IPS-18a (cell line): ENCODE measurements around the gene ZCCHC2.

Experiments used
- H3K27ac ChIP-seq: one replicate; pipeline ENCODE4 v1.5.1; 2013; ENCODE audit warnings: low read length
- H3K27me3 ChIP-seq: one replicate; pipeline ENCODE4 v1.6.1; 2013; ENCODE audit warnings: mild to moderate bottlenecking, low read length; ENCODE audit not compliant: control insufficient read depth, insufficient read depth
- H3K36me3 ChIP-seq: one replicate; pipeline ENCODE4 v1.6.1; 2013; ENCODE audit warnings: low read depth, low read length; ENCODE audit not compliant: control insufficient read depth
- H3K4me1 ChIP-seq: one replicate; pipeline ENCODE4 v1.6.1; 2013; ENCODE audit warnings: low read depth, low read length; ENCODE audit not compliant: control insufficient read depth
- H3K4me3 ChIP-seq: one replicate; pipeline ENCODE4 v1.5.1; 2013; ENCODE audit warnings: low read length
- H3K9ac ChIP-seq: one replicate; pipeline ENCODE4 v1.6.1; 2013; ENCODE audit warnings: mild to moderate bottlenecking, low read length, moderate library complexity
- H3K9me3 ChIP-seq: one replicate; pipeline ENCODE4 v1.6.1; 2013; ENCODE audit warnings: low read depth, low read length; ENCODE audit not compliant: control insufficient read depth

ZCCHC2 gene

DNA sequence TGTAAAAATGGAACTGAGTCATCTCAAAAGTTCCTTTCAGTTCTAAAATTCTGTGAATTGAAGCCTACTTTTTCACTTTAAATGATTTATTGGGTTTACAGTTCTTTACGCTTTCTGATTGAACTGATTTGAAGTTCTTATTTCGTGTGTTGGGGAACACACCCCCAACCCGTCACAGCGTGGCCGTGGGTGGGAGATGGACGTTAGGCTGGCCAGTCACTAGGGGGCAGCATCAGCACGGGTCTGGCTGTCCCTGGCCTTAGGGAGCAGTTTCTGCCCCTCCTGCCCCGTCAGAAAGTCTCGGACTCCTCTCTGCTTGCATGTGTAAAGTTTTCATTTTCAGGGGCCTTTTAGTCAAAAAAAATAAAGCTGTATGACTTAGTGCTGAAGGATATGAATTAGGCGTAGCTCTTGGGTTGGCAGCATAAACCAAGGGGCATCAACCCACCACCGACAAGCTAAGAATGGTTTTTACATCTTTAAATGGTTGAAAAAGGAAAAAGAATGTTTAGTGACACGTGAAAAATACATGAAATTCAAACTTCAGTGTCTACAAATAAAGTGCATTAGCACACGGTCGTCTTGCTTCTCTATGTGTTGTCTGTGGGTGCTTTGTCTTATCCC lies 63.4 kb downstream of the ZCCHC2 start:
- Histone ChIP-seq H3K4me1 (peaks cover 7% of the 10 kb centered on the region), H3K9ac (no peak overlapping the region), H3K27me3 (no peaks in the 10 kb centered on the region), H3K4me3 (no peak overlapping the region), H3K9me3 (no peaks in the 10 kb centered on the region), H3K27ac (no peak overlapping the region), H3K36me3 (no peaks in the 10 kb centered on the region)

DNA sequence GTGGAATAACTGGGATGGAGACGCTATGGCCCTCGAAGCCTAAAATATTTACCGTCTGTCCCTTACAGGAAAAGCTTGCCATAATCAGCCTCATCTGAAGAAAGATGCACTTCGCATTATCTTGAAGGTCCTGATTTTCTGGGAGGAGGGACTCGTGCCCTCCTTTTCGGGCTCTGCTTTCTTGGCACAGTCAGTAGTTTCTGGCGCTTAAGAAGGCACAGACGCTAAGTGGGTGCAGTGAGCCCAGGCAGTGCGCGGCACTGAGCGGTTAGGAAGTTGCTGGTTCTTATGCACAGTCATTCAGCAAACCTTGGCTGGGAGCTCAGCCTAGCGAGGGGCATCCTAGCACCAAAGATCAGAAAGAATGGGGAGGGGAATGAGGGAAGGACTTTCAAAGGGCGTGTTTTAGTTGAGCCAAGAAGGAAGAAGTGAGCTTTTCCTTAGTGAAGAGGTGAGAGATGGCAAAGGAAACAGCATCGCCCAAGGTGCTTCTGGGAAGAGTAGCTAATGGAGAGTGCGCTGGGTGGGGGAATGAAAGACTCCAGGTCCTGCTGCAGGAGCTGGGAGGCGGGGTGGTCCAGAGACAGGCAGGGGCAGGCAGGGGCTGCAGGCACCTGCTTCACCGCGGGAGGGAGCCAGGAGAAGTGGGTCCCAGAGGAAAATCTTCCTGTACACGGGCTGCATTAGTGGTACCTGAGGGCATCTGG lies 64.1 kb downstream of the ZCCHC2 start:
- H3K27ac ChIP-seq, result no peak overlapping the region
- no peaks in the 10 kb centered on the region for H3K27me3 ChIP-seq
- peaks cover 7% of the 10 kb centered on the region for H3K4me1 ChIP-seq
- H3K36me3 ChIP-seq, result no peaks in the 10 kb centered on the region
- H3K9ac ChIP-seq, result no peak overlapping the region
- H3K4me3 ChIP-seq, result no peak overlapping the region
- no peaks in the 10 kb centered on the region for H3K9me3 ChIP-seq

DNA sequence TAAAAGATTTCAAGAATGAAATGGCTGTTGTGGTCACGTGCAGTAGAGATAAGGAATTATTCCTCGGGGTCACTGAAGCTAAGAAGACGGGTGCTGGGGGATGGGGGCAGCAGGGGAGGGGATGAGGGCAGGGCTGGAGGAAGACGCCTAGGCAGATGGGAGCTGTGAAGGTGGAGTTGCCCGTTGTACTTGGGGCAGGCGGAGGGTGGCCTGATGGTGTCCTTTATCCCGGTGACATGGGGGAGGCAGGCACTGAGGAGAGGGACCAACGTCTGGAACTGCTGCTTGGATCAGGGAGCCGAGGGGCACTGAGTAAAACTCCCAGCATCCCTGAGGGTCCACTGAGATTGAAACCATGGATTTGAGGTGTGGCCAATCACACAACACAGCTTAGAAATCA lies 64.9 kb downstream of the ZCCHC2 start:
- Histone ChIP-seq H3K36me3 (no peaks in the 10 kb centered on the region), H3K4me3 (no peak overlapping the region), H3K27ac (no peak overlapping the region), H3K4me1 (peaks cover 7% of the 10 kb centered on the region), H3K27me3 (no peaks in the 10 kb centered on the region), H3K9ac (no peak overlapping the region), H3K9me3 (no peaks in the 10 kb centered on the region)

DNA sequence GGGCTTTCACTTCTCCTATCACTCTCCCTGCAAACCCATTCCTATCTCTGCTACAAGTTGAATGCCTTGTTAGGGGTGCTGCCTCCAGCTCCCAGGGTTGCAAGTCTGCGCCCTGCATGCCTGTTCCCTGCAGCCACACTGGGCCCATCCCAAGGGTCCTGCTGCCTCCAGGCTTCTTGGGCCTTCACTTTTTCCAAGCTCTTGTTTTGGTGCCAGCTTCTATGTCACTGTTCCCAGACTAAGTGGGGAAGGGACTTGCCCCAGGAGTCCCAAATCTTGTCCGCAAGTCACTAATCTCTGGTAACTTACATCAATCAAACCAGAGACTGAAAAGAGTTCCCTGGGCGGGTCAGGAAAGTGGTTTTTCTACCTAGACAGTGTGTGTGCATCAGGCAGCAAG lies 65.4 kb downstream of the ZCCHC2 start:
- H3K4me1 ChIP-seq, result peaks cover 7% of the 10 kb centered on the region
- no peak overlapping the region for H3K9ac ChIP-seq
- no peaks in the 10 kb centered on the region for H3K27me3 ChIP-seq

DNA sequence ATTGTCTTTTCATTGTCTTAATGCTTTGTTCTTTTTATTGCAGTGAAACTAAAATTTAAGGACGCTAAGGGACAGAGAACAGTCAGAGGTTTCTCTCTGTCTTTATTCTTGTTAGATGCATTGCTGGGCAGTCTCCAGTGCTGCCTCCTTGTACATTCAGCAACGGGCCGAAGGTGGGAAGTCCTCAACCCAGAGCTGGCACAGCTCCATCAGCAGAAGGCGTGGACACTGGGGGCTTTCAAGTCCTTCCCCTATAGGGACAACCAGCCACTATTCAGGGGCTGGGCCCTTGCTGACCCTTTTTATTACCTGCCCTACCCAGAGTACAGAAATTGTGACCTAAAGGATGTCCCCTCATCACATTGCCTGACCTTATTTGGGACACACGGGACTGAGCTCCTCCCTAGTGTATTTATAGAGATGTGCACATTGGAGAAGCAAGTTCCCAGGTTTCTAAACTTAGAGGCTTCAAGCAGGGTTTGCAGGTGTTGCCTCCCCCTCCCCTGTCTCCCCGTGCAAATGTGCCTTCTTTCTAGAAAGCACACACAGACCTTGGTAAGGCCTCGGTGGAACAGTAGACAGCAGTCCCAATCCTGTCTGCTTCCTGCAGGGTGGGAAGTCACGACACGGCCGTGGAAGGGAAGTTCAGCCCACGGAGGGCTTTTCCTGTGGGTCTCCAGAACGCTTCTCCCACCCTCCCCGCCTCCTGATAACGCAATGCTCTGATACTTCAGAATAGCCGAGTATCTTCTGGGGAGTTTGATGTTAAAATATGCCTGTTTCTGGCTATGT lies 68.2 kb downstream of the ZCCHC2 start:
- H3K4me1 ChIP-seq, result peaks cover 4% of the 10 kb centered on the region
- peaks cover 9% of the 10 kb centered on the region for H3K27me3 ChIP-seq

More for the DNA sequence above, 65.4 kb downstream of the ZCCHC2 start:
- Histone ChIP-seq H3K4me3 (no peak overlapping the region), H3K27ac (no peak overlapping the region), H3K36me3 (no peaks in the 10 kb centered on the region), H3K9me3 (no peaks in the 10 kb centered on the region)

GRCh38 chr18:62596145-62597005 lies 73.5 kb downstream of the ZCCHC2 start:
- H3K4me1 ChIP-seq, result no peaks in the 10 kb centered on the region
- peak overlapping the region; percentile 69 for H3K4me3 ChIP-seq
- H3K9me3 ChIP-seq, result no peaks in the 10 kb centered on the region
- no peaks in the 10 kb centered on the region for H3K36me3 ChIP-seq
- peaks cover 27% of the 10 kb centered on the region for H3K27me3 ChIP-seq
- H3K27ac ChIP-seq, result no peak overlapping the region
- H3K9ac ChIP-seq, result peak overlapping the region; percentile 34

More for the DNA sequence above, 68.2 kb downstream of the ZCCHC2 start:
- no peaks in the 10 kb centered on the region for H3K9me3 ChIP-seq
- no peak overlapping the region for H3K27ac ChIP-seq
- no peak overlapping the region for H3K4me3 ChIP-seq
- no peaks in the 10 kb centered on the region for H3K36me3 ChIP-seq
- no peak overlapping the region for H3K9ac ChIP-seq

DNA sequence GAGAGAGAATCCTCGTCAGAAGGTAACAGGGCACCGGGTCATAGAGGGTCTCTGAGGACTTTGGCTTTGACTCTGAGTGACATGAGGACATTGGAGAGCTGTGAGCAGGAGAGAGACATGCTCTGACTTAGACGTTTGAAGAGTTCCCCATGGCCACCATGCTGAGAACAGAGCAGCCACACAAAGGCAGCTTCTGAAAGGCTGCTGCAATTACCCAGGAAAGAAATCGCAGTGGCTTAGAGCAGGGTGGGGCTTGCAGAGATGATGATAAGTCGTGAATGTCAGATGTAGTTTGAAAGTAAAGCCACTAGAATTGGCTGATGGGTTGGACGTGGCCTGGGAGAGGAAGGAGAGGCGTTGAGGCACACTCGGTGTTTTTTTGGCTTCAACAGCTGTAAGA lies 79.0 kb downstream of the ZCCHC2 start:
- Histone ChIP-seq H3K9me3 (no peaks in the 10 kb centered on the region), H3K27ac (no peak overlapping the region), H3K27me3 (peaks cover 10% of the 10 kb centered on the region), H3K9ac (no peak overlapping the region), H3K36me3 (no peaks in the 10 kb centered on the region), H3K4me1 (no peaks in the 10 kb centered on the region), H3K4me3 (no peak overlapping the region)

DNA sequence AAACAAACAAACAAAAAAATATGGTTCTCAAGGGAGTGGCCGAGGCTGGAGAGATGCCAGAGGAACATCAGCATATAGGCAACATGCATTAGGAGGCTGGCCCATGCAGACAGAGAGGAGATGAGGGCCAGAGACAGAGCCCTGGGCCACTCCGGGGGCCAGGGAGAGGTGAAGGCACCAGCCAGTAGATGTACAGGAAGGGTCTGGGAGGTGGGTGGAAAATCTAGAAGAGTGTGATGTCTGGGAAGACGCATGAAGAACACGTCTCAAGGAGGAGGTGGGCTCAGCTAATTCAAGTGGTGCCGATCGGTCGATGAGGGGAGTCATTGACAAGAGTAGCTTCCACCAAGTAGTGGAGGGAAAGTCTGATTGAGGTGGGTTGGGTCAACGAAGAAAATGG lies 79.9 kb downstream of the ZCCHC2 start:
- Histone ChIP-seq H3K27ac (no peak overlapping the region), H3K9ac (no peak overlapping the region), H3K36me3 (no peaks in the 10 kb centered on the region), H3K9me3 (no peaks in the 10 kb centered on the region), H3K27me3 (peaks cover 1% of the 10 kb centered on the region), H3K4me1 (no peaks in the 10 kb centered on the region), H3K4me3 (no peak overlapping the region)

GRCh38 chr18:62603211-62603610 lies 80.4 kb downstream of the ZCCHC2 start:
- no peaks in the 10 kb centered on the region for H3K4me1 ChIP-seq
- H3K27ac ChIP-seq, result no peak overlapping the region
- H3K9ac ChIP-seq, result no peak overlapping the region
- no peaks in the 10 kb centered on the region for H3K36me3 ChIP-seq
- H3K27me3 ChIP-seq, result no peaks in the 10 kb centered on the region
- H3K9me3 ChIP-seq, result no peaks in the 10 kb centered on the region
- H3K4me3 ChIP-seq, result no peak overlapping the region

DNA sequence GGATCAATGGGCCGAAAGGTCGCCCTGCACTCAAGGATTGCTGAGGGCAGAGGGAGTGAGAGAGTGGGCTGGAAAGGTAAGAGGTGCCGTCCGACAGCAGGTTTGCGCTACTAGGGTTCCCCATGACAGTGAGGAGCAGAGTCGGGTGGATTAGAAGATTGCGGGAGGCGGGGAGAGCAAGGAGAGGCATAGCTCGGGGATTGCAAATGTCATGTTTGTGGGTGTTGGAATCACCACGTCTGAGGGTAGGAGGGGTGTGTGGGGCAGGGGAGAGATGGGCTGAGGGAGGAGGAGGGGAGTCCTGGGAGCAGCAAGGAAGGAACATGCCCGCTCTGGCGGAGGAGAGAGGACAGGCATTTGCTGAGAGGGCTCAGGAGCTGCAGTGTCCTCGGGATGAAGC lies 81.2 kb downstream of the ZCCHC2 start:
- H3K9ac ChIP-seq, result no peak overlapping the region
- no peaks in the 10 kb centered on the region for H3K4me1 ChIP-seq
- H3K27ac ChIP-seq, result no peak overlapping the region
- H3K4me3 ChIP-seq, result no peak overlapping the region
- H3K9me3 ChIP-seq, result no peaks in the 10 kb centered on the region
- no peaks in the 10 kb centered on the region for H3K27me3 ChIP-seq
- H3K36me3 ChIP-seq, result no peaks in the 10 kb centered on the region

GRCh38 chr18:62605685-62606084 lies 82.9 kb downstream of the ZCCHC2 start:
- no peak overlapping the region for H3K9ac ChIP-seq
- H3K27ac ChIP-seq, result no peak overlapping the region
- H3K9me3 ChIP-seq, result no peaks in the 10 kb centered on the region
- H3K4me1 ChIP-seq, result peaks cover 11% of the 10 kb centered on the region
- no peaks in the 10 kb centered on the region for H3K27me3 ChIP-seq
- no peaks in the 10 kb centered on the region for H3K36me3 ChIP-seq
- no peak overlapping the region for H3K4me3 ChIP-seq
